Neural cell (in vitro differentiated cells): ENCODE measurements around the gene GFRA1.

Source experiments
- POLR2AphosphoS5 ChIP-seq: IDR thresholded peaks from 2 replicates; pipeline ENCODE4 v1.6.1; 2012
- REST ChIP-seq: IDR thresholded peaks from 2 replicates; pipeline ENCODE4 v1.6.1; 2012; ENCODE audit warnings: borderline replicate concordance
- SMC3 ChIP-seq: fragments of 450-650 bp; conservative IDR thresholded peaks from 2 replicates; pipeline ENCODE4 v1.6.1; 2014; ENCODE audit warnings: antibody characterized with exemption, mild to moderate bottlenecking, moderate library complexity; ENCODE audit not compliant: poor library complexity
- TAF1 ChIP-seq: IDR thresholded peaks from 2 replicates; pipeline ENCODE4 v1.6.1; 2012; ENCODE audit warnings: low read depth
- TF ChIP-seq, protein P1 (sequence below): fragments of 450-650 bp; IDR thresholded peaks from 2 replicates; pipeline ENCODE4 v1.5.1; 2014; ENCODE audit warnings: antibody characterized with exemption, mild to moderate bottlenecking, moderate library complexity; ENCODE audit not compliant: poor library complexity, severe bottlenecking

- TF ChIP-seq POLR2AphosphoS5 (no peak), SMC3 (no peak), TAF1 (no peak), REST (no peak)
- TF ChIP-seq, protein P1, sequence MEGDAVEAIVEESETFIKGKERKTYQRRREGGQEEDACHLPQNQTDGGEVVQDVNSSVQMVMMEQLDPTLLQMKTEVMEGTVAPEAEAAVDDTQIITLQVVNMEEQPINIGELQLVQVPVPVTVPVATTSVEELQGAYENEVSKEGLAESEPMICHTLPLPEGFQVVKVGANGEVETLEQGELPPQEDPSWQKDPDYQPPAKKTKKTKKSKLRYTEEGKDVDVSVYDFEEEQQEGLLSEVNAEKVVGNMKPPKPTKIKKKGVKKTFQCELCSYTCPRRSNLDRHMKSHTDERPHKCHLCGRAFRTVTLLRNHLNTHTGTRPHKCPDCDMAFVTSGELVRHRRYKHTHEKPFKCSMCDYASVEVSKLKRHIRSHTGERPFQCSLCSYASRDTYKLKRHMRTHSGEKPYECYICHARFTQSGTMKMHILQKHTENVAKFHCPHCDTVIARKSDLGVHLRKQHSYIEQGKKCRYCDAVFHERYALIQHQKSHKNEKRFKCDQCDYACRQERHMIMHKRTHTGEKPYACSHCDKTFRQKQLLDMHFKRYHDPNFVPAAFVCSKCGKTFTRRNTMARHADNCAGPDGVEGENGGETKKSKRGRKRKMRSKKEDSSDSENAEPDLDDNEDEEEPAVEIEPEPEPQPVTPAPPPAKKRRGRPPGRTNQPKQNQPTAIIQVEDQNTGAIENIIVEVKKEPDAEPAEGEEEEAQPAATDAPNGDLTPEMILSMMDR, result no peak
These were observed 7.3 kb downstream of the GFRA1 start for GRCh38 chr10:116265686-116266085.
